Putamen (tissue), 1 donor: ENCODE data around the gene SLC26A8.

Experiments
- DNase-seq: peaks from one replicate; pipeline ENCODE4 v3.0.0-alpha.2; 2016; ENCODE audit warnings: low spot score

Gene SLC26A8, protein sequence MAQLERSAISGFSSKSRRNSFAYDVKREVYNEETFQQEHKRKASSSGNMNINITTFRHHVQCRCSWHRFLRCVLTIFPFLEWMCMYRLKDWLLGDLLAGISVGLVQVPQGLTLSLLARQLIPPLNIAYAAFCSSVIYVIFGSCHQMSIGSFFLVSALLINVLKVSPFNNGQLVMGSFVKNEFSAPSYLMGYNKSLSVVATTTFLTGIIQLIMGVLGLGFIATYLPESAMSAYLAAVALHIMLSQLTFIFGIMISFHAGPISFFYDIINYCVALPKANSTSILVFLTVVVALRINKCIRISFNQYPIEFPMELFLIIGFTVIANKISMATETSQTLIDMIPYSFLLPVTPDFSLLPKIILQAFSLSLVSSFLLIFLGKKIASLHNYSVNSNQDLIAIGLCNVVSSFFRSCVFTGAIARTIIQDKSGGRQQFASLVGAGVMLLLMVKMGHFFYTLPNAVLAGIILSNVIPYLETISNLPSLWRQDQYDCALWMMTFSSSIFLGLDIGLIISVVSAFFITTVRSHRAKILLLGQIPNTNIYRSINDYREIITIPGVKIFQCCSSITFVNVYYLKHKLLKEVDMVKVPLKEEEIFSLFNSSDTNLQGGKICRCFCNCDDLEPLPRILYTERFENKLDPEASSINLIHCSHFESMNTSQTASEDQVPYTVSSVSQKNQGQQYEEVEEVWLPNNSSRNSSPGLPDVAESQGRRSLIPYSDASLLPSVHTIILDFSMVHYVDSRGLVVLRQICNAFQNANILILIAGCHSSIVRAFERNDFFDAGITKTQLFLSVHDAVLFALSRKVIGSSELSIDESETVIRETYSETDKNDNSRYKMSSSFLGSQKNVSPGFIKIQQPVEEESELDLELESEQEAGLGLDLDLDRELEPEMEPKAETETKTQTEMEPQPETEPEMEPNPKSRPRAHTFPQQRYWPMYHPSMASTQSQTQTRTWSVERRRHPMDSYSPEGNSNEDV

GRCh38 chr6:36023996-36024795, at the start of gene SLC26A8:
Gene SLC26A8 (minus strand): TSS chr6:36024641. CDS start chr6:36019707, 4,934 bp downstream.
- no peak for DNase-seq

- DNase-seq = no peak
Measured at GRCh38 chr6:36073587-36073986, 49.1 kb upstream of the SLC26A8 start.

DNA sequence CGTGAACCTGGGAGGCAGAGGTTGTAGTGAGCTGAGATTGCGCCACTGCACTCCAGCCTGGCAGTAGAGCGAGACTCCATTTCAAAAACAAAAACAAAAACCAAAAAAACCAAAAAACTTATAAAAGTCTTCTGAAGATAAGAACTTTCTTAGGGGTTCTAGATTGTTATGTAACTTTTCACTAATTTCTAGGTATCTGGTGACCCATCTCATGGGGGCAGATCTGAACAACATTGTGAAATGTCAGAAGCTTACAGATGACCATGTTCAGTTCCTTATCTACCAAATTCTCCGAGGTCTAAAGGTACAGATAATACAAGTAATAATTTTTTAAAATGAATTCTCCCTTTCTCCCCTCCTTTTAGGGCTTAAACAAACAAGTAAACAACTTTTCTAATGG, 48.2 kb upstream of the SLC26A8 start:
- DNase-seq = no peak

DNA sequence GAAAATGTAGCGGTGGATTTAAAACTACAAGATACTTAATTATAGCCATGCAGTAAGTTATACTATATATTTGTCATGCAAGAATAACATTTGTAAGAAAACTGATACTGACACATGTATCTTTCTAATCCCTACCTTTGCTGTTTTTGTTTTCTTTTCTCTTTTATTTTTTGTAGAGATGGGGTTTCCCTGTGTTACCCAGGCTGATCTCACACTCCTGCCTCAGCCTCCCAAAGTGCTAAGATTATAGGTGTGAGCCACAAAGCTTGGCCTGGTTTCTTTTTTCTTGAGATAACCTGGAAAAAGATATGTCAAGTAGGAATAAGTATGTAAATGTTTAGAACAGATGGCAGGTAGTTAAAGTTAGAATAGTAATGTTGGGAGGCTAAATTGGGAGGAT, 47.3 kb upstream of the SLC26A8 start:
- no peak for DNase-seq

- no peak for DNase-seq
Measured at GRCh38 chr6:36071281-36071680, 46.8 kb upstream of the SLC26A8 start.

DNA sequence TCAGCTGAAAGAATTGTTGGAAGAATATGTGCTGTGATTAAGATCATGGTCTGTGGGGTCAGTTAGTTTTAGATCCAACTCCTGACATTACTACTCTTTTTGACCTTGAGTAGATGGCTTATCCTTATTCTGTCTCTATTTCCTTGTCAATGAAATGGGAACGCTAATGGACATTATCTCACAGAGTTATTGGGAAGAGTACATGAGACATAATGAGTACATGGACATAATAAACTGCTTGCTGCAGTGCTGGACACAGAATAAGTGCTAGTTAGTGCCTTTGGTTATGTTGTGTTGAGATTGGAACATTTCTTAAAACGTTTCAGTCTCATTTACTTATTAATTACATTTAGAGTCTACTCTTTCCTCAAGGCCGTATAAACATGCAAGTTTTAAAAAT, 45.8 kb upstream of the SLC26A8 start:
- no peak for DNase-seq

- no peak for DNase-seq
Measured at GRCh38 chr6:36069573-36069972, 45.1 kb upstream of the SLC26A8 start.

DNA sequence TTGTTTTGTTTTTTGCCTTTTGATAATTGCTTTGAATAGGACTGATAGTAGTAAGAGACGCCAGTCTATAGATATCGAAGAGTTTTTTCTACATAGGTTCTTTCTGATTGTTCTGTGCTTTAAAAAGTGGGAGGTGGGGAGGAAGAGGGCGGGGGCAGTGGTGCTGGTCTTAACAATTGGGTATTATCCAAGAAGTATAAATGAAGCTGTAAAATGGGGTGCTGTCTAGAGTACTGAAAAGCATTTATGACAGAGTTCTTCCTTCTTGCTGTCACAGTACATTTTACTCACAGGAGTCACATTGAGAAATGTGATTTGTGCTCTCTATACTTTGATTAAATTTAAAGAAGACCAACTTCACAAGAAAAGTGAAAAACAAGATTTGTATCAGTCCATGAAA, 44.1 kb upstream of the SLC26A8 start:
- DNase-seq = no peak

- DNase-seq = no peak
Measured at GRCh38 chr6:36068012-36068392, 43.6 kb upstream of the SLC26A8 start.

DNA sequence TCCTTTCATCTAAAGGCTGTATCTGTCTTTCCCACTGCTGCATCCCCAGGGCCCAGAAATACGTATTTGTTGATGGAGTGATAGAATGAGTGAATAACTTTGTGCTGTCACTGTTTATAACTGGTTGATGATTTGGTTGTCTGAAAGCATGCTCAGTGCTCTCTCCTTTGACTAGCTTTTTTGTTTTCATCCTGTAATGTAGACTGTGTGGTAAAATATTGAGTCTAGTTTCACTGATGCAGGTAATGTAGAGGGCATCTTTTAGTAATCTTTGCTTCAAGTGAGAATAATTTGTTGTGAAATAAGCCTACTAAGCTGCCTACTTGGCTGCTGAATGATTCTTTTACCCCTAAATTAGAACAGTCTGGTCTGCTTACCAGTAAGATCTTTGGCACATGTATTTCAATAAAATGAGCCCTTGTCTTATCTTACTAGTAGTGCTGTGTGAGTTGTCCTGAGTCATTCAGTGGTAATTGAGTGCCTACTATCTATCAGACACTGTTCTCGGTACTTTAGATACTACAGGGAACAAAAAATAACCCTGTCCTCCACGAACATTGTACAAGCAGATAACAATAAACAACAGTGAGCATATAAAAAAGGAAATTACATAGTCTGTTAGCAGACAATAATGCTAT, 43.1 kb upstream of the SLC26A8 start:
- no peak for DNase-seq

GRCh38 chr6:36066817-36067216, 42.4 kb upstream of the SLC26A8 start:
- no peak for DNase-seq

DNA sequence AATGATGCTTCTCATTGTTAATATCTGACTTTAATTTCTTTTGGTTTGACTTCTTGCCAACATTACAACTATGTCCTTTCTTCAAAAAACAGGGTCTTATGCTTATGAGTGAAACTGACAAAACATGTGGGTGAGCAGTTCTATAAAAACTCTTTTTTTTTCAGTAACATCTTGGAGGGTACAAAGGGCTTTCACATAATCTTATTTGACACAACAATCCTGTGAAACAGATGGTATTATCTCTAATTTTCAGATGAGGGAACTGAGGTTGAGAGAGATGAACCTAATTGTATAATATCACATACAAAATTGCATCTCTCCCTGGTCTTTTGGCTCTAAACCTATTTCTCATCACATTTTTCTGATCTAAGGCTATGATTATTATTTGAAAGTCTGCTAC, 41.5 kb upstream of the SLC26A8 start:
- DNase-seq = no peak

DNA sequence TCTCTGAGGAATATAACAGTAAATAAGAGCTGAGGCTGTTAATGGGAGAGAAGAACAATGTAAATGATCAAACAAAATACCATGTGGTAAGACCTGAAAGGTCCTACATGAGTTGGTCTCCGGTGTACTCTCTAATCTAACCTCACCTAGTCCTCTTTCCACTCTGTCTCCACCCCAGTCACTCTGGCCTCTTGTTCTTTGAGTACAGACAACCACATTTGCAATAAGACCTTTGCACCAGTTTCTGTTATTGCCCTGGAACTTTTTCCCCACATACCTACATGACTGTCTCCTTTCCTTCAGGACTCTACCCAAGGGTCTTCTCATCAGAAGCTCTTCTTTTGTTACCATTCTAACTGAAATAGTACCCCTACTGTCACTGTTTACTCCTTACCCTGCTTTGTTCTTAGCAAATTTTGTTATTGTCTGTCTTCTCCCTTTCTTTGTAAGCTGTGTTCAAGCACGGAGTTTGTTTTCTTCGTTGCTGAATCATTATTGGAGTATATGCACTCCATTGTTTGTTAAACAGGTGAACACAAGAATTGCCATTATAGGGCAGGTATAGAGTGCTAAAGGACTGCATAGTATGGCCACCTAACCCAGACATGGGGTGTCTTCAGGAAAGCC, 40.4 kb upstream of the SLC26A8 start:
- DNase-seq = no peak

DNA sequence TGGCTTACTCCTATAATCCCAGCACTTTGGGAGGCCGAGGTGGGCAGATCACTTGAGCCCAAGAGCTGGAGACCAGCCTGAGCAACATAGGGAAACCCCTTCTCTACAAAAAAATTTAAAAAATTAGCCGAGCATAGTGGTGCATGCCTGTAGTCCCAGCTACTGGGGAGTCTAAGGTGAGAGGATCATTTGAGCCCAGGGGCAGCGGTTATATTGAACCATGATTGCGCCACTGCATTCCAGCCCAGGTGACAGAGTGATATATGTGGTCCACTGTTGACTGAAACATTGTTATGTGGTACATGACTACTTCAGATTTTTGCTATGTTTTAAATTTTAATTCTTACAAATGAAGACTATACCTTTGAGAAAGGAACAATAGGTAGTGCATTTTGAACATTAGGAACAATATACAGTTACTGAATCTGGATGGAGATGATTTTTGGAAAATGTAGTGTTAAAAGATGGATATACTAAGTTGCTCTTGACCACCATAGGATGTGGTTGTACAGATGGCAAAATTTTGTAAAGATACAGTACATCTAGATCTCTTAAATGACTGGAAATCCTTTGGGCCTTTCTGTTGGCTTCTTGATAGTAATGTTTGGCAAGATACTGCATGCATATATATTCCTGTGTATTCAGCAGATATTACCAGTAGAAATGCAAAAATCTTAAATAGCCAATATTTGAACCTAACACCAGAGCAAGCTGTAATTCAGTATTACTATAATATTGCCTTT, 39.0 kb upstream of the SLC26A8 start:
- DNase-seq = no peak

- DNase-seq = no peak
Measured at GRCh38 chr6:36062247-36062646, 37.8 kb upstream of the SLC26A8 start.

GRCh38 chr6:36061236-36061635, 36.8 kb upstream of the SLC26A8 start:
- no peak for DNase-seq

DNA sequence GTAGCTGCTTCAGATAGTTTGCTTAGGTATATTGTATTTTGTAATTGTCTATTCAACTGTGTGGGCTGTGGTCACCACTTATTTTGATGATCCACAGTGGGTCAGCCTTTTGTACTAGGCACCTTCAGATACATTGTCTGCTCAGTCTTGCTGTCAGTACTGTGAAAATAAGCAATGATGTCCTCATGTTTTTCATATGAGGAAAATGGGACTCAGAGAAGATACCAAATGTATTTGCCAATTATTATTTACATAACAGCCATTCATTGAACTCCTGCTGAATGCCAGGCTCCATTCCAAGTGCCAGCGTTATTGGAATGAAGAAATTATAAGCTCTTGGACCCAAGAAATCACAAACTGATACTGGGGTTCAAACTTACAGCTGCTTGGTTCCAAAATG, 31.7 kb upstream of the SLC26A8 start:
- DNase-seq = no peak

GRCh38 chr6:36054956-36055355, 30.5 kb upstream of the SLC26A8 start:
- DNase-seq = no peak

DNA sequence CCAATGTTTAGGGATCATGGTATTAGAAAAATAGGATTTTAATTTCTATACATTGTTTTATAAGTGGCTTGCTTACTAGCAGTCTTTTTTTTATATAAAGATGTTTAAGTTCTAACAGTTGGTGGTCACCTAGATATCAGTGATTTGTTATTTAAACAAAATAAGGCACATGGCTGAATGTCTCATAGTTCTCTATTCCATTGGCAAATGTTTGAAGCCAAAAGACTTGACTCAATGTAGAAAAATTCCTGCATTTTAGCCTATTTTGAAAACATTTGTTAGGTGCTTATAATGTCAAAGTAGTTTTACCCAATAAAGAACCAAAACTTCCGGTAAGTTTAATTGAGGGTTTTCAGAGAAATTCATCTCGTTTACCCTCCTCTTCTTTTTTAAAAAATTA, 30.0 kb upstream of the SLC26A8 start:
- no peak for DNase-seq

- DNase-seq = no peak
Measured at GRCh38 chr6:36053878-36054277, 29.4 kb upstream of the SLC26A8 start.

GRCh38 chr6:36052097-36052496, 27.7 kb upstream of the SLC26A8 start:
- DNase-seq = no peak
